SK-N-SH (cell line): ENCODE measurements around the gene PALM2AKAP2. TPM values are rescaled to one million over a fixed set of nuclear protein-coding genes. Genes with fewer than 3 reads are reported as not detected.
A peak's percentile ranks its signal among the peaks of the same experiment; 100 is the strongest.

ENCODE experiments used
- CTCF ChIA-PET: fragments of 300-600, 350-600 bp; formaldehyde crosslinking; extraction: SDS; loops from one replicate; lab custom pipeline; 2021; lab: Yijun Ruan, JAX
- POLR2A ChIA-PET: fragments of 350-600 bp; sonication (Branson Sonifier 250); formaldehyde crosslinking; extraction: SDS; loops from one replicate; lab custom pipeline; 2020; ENCODE audit warnings: antibody characterized with exemption, inconsistent platforms; lab: Yijun Ruan, JAX
- DNase-seq: peaks from one replicate; pipeline ENCODE4 v3.0.0; 2012
- H2AFZ ChIP-seq: fragments of 200-600 bp; sonication (generic); 2 replicates; pipeline ENCODE4 v1.8.1; 2016; ENCODE audit warnings: antibody characterized with exemption, mild to moderate bottlenecking, low read depth
- H3F3A ChIP-seq: fragments of 200-600 bp; sonication (generic); replicated peaks from 2 replicates; pipeline ENCODE3; 2016; ENCODE audit warnings: antibody characterized with exemption, mild to moderate bottlenecking; ENCODE audit not compliant: insufficient read depth
- H3K27ac ChIP-seq, 2 experiments: fragments of 200-500 bp in 1 of 2; fragments of 200-600 bp in 1 of 2; sonication (Bioruptor generic) in 1 of 2; sonication (generic), shearing (Covaris generic) in 1 of 2; 2 replicates each; pipeline versions ENCODE4 v1.5.1 to v1.6.1; 2014 to 2016; ENCODE audit warnings: low read depth in 2 of 2, inconsistent platforms in 1 of 2, low read length in 1 of 2, mild to moderate bottlenecking in 1 of 2, mixed read lengths in 1 of 2
- H3K27me3 ChIP-seq: fragments of 200-600 bp; sonication (generic), shearing (Covaris generic); 2 replicates; pipeline ENCODE4 v1.6.1; 2016; ENCODE audit warnings: mixed run types; ENCODE audit not compliant: insufficient read depth
- H3K36me3 ChIP-seq, 2 experiments: fragments of 200-500 bp in 1 of 2; fragments of 200-600 bp in 1 of 2; sonication (Bioruptor generic) in 1 of 2; sonication (generic) in 1 of 2; replicated peaks in 1 of 2; 2 replicates each; pipeline versions ENCODE3 to v1.5.1; 2014 to 2016; ENCODE audit warnings: low read length in 1 of 2, mild to moderate bottlenecking in 1 of 2; ENCODE audit not compliant: insufficient read depth in 2 of 2, control insufficient read depth in 1 of 2
- H3K4me1 ChIP-seq, 2 experiments: fragments of 200-500 bp in 1 of 2; fragments of 200-600 bp in 1 of 2; sonication (Bioruptor generic) in 1 of 2; sonication (generic), shearing (Covaris generic) in 1 of 2; 2 replicates each; pipeline versions ENCODE4 v1.5.1 to v1.6.1; 2014 to 2016; ENCODE audit warnings: low read depth in 1 of 2, low read length in 1 of 2, mixed run types in 1 of 2; ENCODE audit not compliant: insufficient read depth in 2 of 2, control insufficient read depth in 1 of 2
- H3K4me2 ChIP-seq: fragments of 200-600 bp; sonication (generic), shearing (Covaris generic); 2 replicates; pipeline ENCODE4 v1.6.1; 2017; ENCODE audit warnings: mixed run types
- H3K4me3 ChIP-seq, 2 experiments: fragments of 200-500 bp in 1 of 2; fragments of 200-600 bp in 1 of 2; sonication (Bioruptor generic) in 1 of 2; sonication (generic), shearing (Covaris generic) in 1 of 2; 2 replicates each; pipeline versions ENCODE4 v1.5.1 to v1.8.1; 2014 to 2016; ENCODE audit warnings: low read depth in 2 of 2, inconsistent platforms in 1 of 2, low read length in 1 of 2, mild to moderate bottlenecking in 1 of 2, mixed read lengths in 1 of 2, moderate library complexity in 1 of 2
- H3K79me2 ChIP-seq: fragments of 200-600 bp; sonication (generic); 2 replicates; pipeline ENCODE4 v1.8.1; 2017; ENCODE audit warnings: mild to moderate bottlenecking; ENCODE audit not compliant: insufficient read depth
- H3K9ac ChIP-seq: fragments of 200-600 bp; sonication (generic); 2 replicates; pipeline ENCODE4 v1.6.1; 2017; ENCODE audit warnings: mixed run types
- H3K9me2 ChIP-seq: fragments of 200-600 bp; sonication (generic); 2 replicates; pipeline ENCODE4 v1.6.1; 2017; ENCODE audit warnings: mixed run types
- H3K9me3 ChIP-seq: fragments of 200-600 bp; sonication (generic); 2 replicates; pipeline ENCODE4 v1.6.1; 2017; ENCODE audit warnings: mixed run types, mild to moderate bottlenecking, moderate library complexity
- H4K20me1 ChIP-seq: fragments of 200-600 bp; sonication (generic); 2 replicates; pipeline ENCODE4 v1.6.1; 2017; ENCODE audit warnings: mild to moderate bottlenecking, mixed run types; ENCODE audit not compliant: insufficient read depth
- CHD2 ChIP-seq: fragments of 150-350 bp; IDR thresholded peaks from 2 replicates; pipeline ENCODE4 v1.6.1; 2018; ENCODE audit warnings: low read length; ENCODE audit not compliant: partially characterized antibody
- ELF1 ChIP-seq: IDR thresholded peaks from 2 replicates; pipeline ENCODE4 v1.4.0; 2012
- EZH2phosphoT487 ChIP-seq: fragments of 200-600 bp; sonication (generic); IDR thresholded peaks from 2 replicates; pipeline ENCODE4 v1.6.1; 2017; ENCODE audit warnings: low read depth, mixed run types, mild to moderate bottlenecking, antibody characterized with exemption, moderate library complexity, borderline replicate concordance
- FOXJ3 ChIP-seq: sonication (generic); formaldehyde crosslinking; IDR thresholded peaks from 2 replicates; pipeline ENCODE4 v1.5.1; 2020; ENCODE audit warnings: mild to moderate bottlenecking, missing genetic modification reagents
- FOXM1 ChIP-seq: IDR thresholded peaks from 2 replicates; pipeline ENCODE4 v1.4.0; 2012; ENCODE audit warnings: low read depth, mild to moderate bottlenecking
- GABPA ChIP-seq: IDR thresholded peaks from 2 replicates; pipeline ENCODE4 v1.4.0; 2012; ENCODE audit warnings: low read depth, mild to moderate bottlenecking
- MEF2A ChIP-seq: IDR thresholded peaks from 2 replicates; pipeline ENCODE4 v1.4.0; 2012; ENCODE audit warnings: low read depth, borderline replicate concordance
- NFIC ChIP-seq: IDR thresholded peaks from 2 replicates; pipeline ENCODE4 v1.4.0; 2012; ENCODE audit warnings: borderline replicate concordance
- NRF1 ChIP-seq: IDR thresholded peaks from 2 replicates; pipeline ENCODE4 v1.6.1; 2012; ENCODE audit warnings: low read depth, mild to moderate bottlenecking, low read length
- RAD21 ChIP-seq: IDR thresholded peaks from 2 replicates; pipeline ENCODE4 v1.6.1; 2012; ENCODE audit warnings: mild to moderate bottlenecking, low read length
- RFX5 ChIP-seq: IDR thresholded peaks from 2 replicates; pipeline ENCODE4 v1.6.1; 2012; ENCODE audit warnings: mild to moderate bottlenecking, improper control_type of control experiment, low read length
- SIN3A ChIP-seq: IDR thresholded peaks from 2 replicates; pipeline ENCODE4 v1.6.1; 2012; ENCODE audit warnings: low read depth, mild to moderate bottlenecking, low read length, moderate library complexity, borderline replicate concordance
- SMC3 ChIP-seq: IDR thresholded peaks from 2 replicates; pipeline ENCODE4 v1.6.1; 2012; ENCODE audit warnings: low read depth, low read length, improper control_type of control experiment
- TCF12 ChIP-seq: IDR thresholded peaks from 2 replicates; pipeline ENCODE4 v1.4.0; 2012
- TEAD4 ChIP-seq: IDR thresholded peaks from 2 replicates; pipeline ENCODE4 v1.4.0; 2012; ENCODE audit warnings: mild to moderate bottlenecking, borderline replicate concordance; ENCODE audit not compliant: insufficient read depth
- YY1 ChIP-seq: IDR thresholded peaks from 2 replicates; pipeline ENCODE4 v1.4.0; 2012; ENCODE audit warnings: low read depth, mild to moderate bottlenecking
- WGBS: methylation state at CpG from one replicate; pipeline ENCODE4 v1.1.6; 2017; ENCODE audit warnings: low lambda C conversion rate; 5-methylcytosine and 5-hydroxymethylcytosine counted together
- polyA plus RNA-seq, 3 experiments: library from polyadenylated mRNA; depleted of rRNA; stranded (reverse); fragments of >200 nt; gene quantifications; 2 replicates each; pipeline ENCODE4 v1.2.3, GENCODE V29; 2012
- TF ChIP-seq, protein P1 (sequence below): IDR thresholded peaks from 2 replicates; pipeline ENCODE4 v1.4.0; 2012; ENCODE audit warnings: low read depth, borderline replicate concordance
- TF ChIP-seq, protein P2 (sequence below): IDR thresholded peaks from 2 replicates; pipeline ENCODE4; 2012
- TF ChIP-seq, protein P3 (sequence below): IDR thresholded peaks from 2 replicates; pipeline ENCODE4 v1.4.0; 2012; ENCODE audit warnings: low read depth
- TF ChIP-seq, protein P4 (sequence below): fragments of 150-350 bp; IDR thresholded peaks from 2 replicates; pipeline ENCODE4 v1.6.1; 2016; ENCODE audit warnings: mild to moderate bottlenecking, low read depth, low read length

Gene PALM2AKAP2
- polyA plus RNA-seq, 1 of the 3 experiments (the other 2 are of a cell fraction), result 4.3 TPM

DNA sequence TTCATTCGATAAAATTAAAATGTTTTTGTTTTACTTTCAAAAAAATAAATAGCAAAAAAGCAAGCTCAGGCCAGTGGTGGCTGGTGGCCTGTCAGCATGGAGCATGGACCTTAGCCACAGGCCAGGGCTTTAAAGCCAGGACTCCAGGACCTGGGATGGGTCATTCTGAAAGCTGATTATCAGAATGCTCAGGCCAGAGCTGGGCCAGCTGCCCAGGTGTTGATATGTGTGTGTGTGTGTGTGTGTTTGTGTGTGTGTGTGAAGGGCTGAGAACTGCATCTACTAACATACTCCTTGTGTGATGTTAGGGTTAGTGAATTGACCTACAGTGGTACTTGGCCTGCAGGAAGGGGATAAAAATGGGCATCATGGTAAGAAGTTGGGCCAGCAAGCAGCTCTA lies 21.5 kb downstream of the PALM2AKAP2 start:
- Histone ChIP-seq H3K4me1 (peaks cover 0 to 19% of the 10 kb centered on the region in 2 experiments; a peak in 3 of 4 replicates), H3K9ac (no peak overlapping the region), H3K36me3 (no peaks in the 10 kb centered on the region), H3K27ac (peak overlapping the region in 1 of 2 experiments; percentile 99; a peak in 1 of 4 replicates), H2AFZ (no peak overlapping the region), H3K4me3 (no peak overlapping the region), H3F3A (peaks cover 19% of the 10 kb centered on the region), H3K79me2 (peaks cover 96% of the 10 kb centered on the region), H3K9me3 (no peaks in the 10 kb centered on the region), H3K27me3 (no peaks in the 10 kb centered on the region), H3K4me2 (no peak overlapping the region), H4K20me1 (no peaks in the 10 kb centered on the region), H3K9me2 (no peaks in the 10 kb centered on the region)
- POLR2A ChIA-PET, result no interaction called here
- 21% methylated on average over 1 of the region's 1 CpG for WGBS
- TF ChIP-seq, protein P1, sequence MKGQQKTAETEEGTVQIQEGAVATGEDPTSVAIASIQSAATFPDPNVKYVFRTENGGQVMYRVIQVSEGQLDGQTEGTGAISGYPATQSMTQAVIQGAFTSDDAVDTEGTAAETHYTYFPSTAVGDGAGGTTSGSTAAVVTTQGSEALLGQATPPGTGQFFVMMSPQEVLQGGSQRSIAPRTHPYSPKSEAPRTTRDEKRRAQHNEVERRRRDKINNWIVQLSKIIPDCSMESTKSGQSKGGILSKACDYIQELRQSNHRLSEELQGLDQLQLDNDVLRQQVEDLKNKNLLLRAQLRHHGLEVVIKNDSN, result no peak
- TF ChIP-seq RFX5, result no peak
- TF ChIP-seq NFIC, result no peak
- no peak for TF ChIP-seq MEF2A
- no peak for TF ChIP-seq FOXJ3
- no peak for TF ChIP-seq NRF1
- TF ChIP-seq SMC3, result no peak
- TF ChIP-seq YY1, result no peak
- no peak for TF ChIP-seq EZH2phosphoT487
- TF ChIP-seq SIN3A, result no peak
- TF ChIP-seq, protein P2, sequence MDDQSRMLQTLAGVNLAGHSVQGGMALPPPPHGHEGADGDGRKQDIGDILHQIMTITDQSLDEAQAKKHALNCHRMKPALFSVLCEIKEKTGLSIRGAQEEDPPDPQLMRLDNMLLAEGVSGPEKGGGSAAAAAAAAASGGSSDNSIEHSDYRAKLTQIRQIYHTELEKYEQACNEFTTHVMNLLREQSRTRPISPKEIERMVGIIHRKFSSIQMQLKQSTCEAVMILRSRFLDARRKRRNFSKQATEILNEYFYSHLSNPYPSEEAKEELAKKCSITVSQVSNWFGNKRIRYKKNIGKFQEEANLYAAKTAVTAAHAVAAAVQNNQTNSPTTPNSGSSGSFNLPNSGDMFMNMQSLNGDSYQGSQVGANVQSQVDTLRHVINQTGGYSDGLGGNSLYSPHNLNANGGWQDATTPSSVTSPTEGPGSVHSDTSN, result no peak
- no peak for TF ChIP-seq TCF12
- TF ChIP-seq, protein P3, sequence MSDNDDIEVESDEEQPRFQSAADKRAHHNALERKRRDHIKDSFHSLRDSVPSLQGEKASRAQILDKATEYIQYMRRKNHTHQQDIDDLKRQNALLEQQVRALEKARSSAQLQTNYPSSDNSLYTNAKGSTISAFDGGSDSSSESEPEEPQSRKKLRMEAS, result no peak
- TF ChIP-seq CHD2, result no peak
- TF ChIP-seq FOXM1, result no peak
- TF ChIP-seq GABPA, result no peak
- TF ChIP-seq TEAD4, result no peak
- TF ChIP-seq ELF1, result no peak
- TF ChIP-seq RAD21, result no peak
- TF ChIP-seq, protein P4, sequence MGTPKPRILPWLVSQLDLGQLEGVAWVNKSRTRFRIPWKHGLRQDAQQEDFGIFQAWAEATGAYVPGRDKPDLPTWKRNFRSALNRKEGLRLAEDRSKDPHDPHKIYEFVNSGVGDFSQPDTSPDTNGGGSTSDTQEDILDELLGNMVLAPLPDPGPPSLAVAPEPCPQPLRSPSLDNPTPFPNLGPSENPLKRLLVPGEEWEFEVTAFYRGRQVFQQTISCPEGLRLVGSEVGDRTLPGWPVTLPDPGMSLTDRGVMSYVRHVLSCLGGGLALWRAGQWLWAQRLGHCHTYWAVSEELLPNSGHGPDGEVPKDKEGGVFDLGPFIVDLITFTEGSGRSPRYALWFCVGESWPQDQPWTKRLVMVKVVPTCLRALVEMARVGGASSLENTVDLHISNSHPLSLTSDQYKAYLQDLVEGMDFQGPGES, result no peak
- CTCF ChIA-PET, result interaction anchor here (3.8 kb wide), 1 partner anchor 17 kb away, joined by 25 read pairs; no protein-coding TSS in a partner anchor
- DNase-seq, result no peak
